H1 (cell line): Measurements from ENCODE around the gene ZFP69. TPM values are rescaled to one million over a fixed set of nuclear protein-coding genes. Genes with fewer than 3 reads are reported as not detected.
A peak's percentile ranks its signal among the peaks of the same experiment; 100 is the strongest.

ENCODE experiments used
- ASH2L ChIP-seq: fragments of 200-600, 300-600 bp; sonication (generic); IDR thresholded peaks from one replicate; pipeline ENCODE4 v1.7.1; 2017; ENCODE audit warnings: low read length
- BACH1 ChIP-seq: IDR thresholded peaks from 2 replicates; pipeline ENCODE4 v1.6.1; 2012; ENCODE audit warnings: low read length, improper control_type of control experiment
- CBX8 ChIP-seq: fragments of 300-800, 300-1000 bp; sonication (generic); IDR thresholded peaks from 2 replicates; pipeline ENCODE4 v1.7.1; 2016; ENCODE audit warnings: low read depth, low read length, borderline replicate concordance
- CTBP2 ChIP-seq: IDR thresholded peaks from 2 replicates; pipeline ENCODE4 v1.7.0; 2011; ENCODE audit warnings: borderline replicate concordance, mild to moderate bottlenecking, moderate library complexity, mixed read lengths, low read length; ENCODE audit not compliant: insufficient read depth, insufficient read length
- E2F6 ChIP-seq: IDR thresholded peaks from 2 replicates; pipeline ENCODE4 v1.6.1; 2012; ENCODE audit warnings: inconsistent platforms
- EP300 ChIP-seq, 2 experiments: IDR thresholded peaks; 1 replicate in 1 of 2; 2 replicates in 1 of 2; pipeline ENCODE4 v1.6.1; 2011 to 2012; ENCODE audit warnings: low read depth in 2 of 2, low read length in 2 of 2, mild to moderate bottlenecking in 2 of 2, borderline replicate concordance in 1 of 2, inconsistent platforms in 1 of 2, moderate library complexity in 1 of 2
- HDAC2 ChIP-seq, 2 experiments: fragments of 300-600 bp in 1 of 2; sonication (generic) in 1 of 2; IDR thresholded peaks; 2 replicates each; pipeline ENCODE4 v1.6.1; 2011 to 2012; ENCODE audit warnings: low read depth in 2 of 2, low read length in 2 of 2, mild to moderate bottlenecking in 2 of 2, moderate library complexity in 2 of 2, borderline replicate concordance in 1 of 2, inconsistent platforms in 1 of 2
- HDAC6 ChIP-seq: IDR thresholded peaks from one replicate; pipeline ENCODE4 v1.7.1; 2012; ENCODE audit warnings: low read depth, mild to moderate bottlenecking, inconsistent platforms, low read length, moderate library complexity
- JUN ChIP-seq: IDR thresholded peaks from 2 replicates; pipeline ENCODE4 v1.6.1; 2011; ENCODE audit warnings: low read depth, mild to moderate bottlenecking, improper control_type of control experiment, low read length
- KDM4A ChIP-seq: IDR thresholded peaks from one replicate; pipeline ENCODE4 v1.7.1; 2012; ENCODE audit warnings: low read depth, mild to moderate bottlenecking, moderate library complexity, low read length, inconsistent platforms; ENCODE audit not compliant: severe bottlenecking
- MAX ChIP-seq: IDR thresholded peaks from 2 replicates; pipeline ENCODE4 v1.6.1; 2012; ENCODE audit warnings: inconsistent platforms
- NRF1 ChIP-seq: IDR thresholded peaks from 2 replicates; pipeline ENCODE4 v1.6.1; 2011; ENCODE audit warnings: mild to moderate bottlenecking, low read depth, low read length, improper control_type of control experiment
- POLR2A ChIP-seq, 2 experiments: IDR thresholded peaks; 1 replicate in 1 of 2; 2 replicates in 1 of 2; pipeline ENCODE4 v1.6.1; 2011; ENCODE audit warnings: low read depth in 2 of 2, low read length in 2 of 2, mild to moderate bottlenecking in 2 of 2; ENCODE audit errors: control extremely low read depth in 1 of 2
- SIX5 ChIP-seq: IDR thresholded peaks from 2 replicates; pipeline ENCODE4 v1.6.1; 2011; ENCODE audit warnings: mild to moderate bottlenecking, low read depth, low read length
- SP1 ChIP-seq: IDR thresholded peaks from 2 replicates; pipeline ENCODE4 v1.6.1; 2011; ENCODE audit warnings: low read depth, low read length
- SP2 ChIP-seq: IDR thresholded peaks from 2 replicates; pipeline ENCODE4 v1.6.1; 2012; ENCODE audit warnings: mild to moderate bottlenecking, low read length, inconsistent platforms
- SP4 ChIP-seq: IDR thresholded peaks from 2 replicates; pipeline ENCODE4 v1.6.1; 2012; ENCODE audit warnings: low read length, inconsistent platforms
- SRF ChIP-seq: IDR thresholded peaks from 2 replicates; pipeline ENCODE4 v1.6.1; 2011; ENCODE audit warnings: mild to moderate bottlenecking, low read depth, low read length, moderate library complexity
- TAF7 ChIP-seq: optimal IDR thresholded peaks from 2 replicates; pipeline ENCODE3; 2011; ENCODE audit warnings: low read depth, mild to moderate bottlenecking, inconsistent platforms, low read length, moderate library complexity, borderline replicate concordance
- TEAD4 ChIP-seq: IDR thresholded peaks from 2 replicates; pipeline ENCODE4 v1.6.1; 2012; ENCODE audit warnings: low read depth, low read length, inconsistent platforms, mixed read lengths
- USF2 ChIP-seq: IDR thresholded peaks from 2 replicates; pipeline ENCODE4 v1.6.1; 2011; ENCODE audit warnings: low read length, improper control_type of control experiment
- ZNF274 ChIP-seq: IDR thresholded peaks from 2 replicates; pipeline ENCODE4 v1.7.0; 2012; ENCODE audit warnings: low read length, borderline replicate concordance; ENCODE audit errors: extremely low read depth
- polyA plus RNA-seq, 7 experiments: library from polyadenylated mRNA; depleted of rRNA in 3 of 7; stranded (reverse) in 5 of 7; unstranded in 2 of 7; fragments of >200 nt in 5 of 7; fragments of 200-250 nt in 2 of 7; gene quantifications; 1 replicate in 5 of 7; 2 replicates in 1 of 7; 4 replicates in 1 of 7; pipeline versions ENCODE4 v1.2.1 to v1.2.3, GENCODE V29; 2011 to 2013; ENCODE audit warnings: missing spikeins in 2 of 7, mixed read lengths in 2 of 7
- total RNA-seq: library from RNA; stranded (reverse); fragmentation: NEBNext Ultra II Directional; extraction: Animal tissue kit (Norgen Biotek cat#: 25700); gene quantifications from 2 replicates; pipeline ENCODE4 v1.2.1, GENCODE V29; 2021

ZFP69 gene
- total and polyA plus RNA-seq, 2 of the 8 experiments (the other 6 are each of a cell fraction or from before 2014, with no cell fraction given), result 1.0 to 4.3 TPM

GRCh38 chr1:40449684-40450494 lies 27.2 kb upstream of the ZFP69 start, which contains the start of gene ZFP69B (continued):
- no peak for TF ChIP-seq EP300 (IDR thresholded peaks at IDR 0.05; ENCODE audit: borderline replicate concordance in 1 of 2, low read depth in 2 of 2, low read length in 2 of 2)
- TF ChIP-seq CTBP2, result no peak
- peak; percentile 51 to 68 for TF ChIP-seq POLR2A (IDR thresholded peaks at IDR 0.05; ENCODE audit: control extremely low read depth in 1 of 2, low read depth in 2 of 2, low read length in 2 of 2)
- no peak for TF ChIP-seq ZNF274
- peak; percentile 75; the same call in 1 of the 2 replicates for TF ChIP-seq MAX
- TF ChIP-seq KDM4A, result peak; percentile 89
- TF ChIP-seq BACH1, result 0 out of 2 replicates have a peak, but pooled peaks have one; percentile 43
- TF ChIP-seq TEAD4, result no peak
- TF ChIP-seq NRF1, result peak; percentile 85
- TF ChIP-seq CBX8, result no peak
- peak; percentile 81 for TF ChIP-seq ASH2L
- TF ChIP-seq SP1, result no peak
- no peak for TF ChIP-seq HDAC2 (IDR thresholded peaks at IDR 0.05; ENCODE audit: borderline replicate concordance in 1 of 2, low read depth in 2 of 2, low read length in 2 of 2)
- TF ChIP-seq TAF7, result peak; percentile 66
- TF ChIP-seq SP4, result peak; percentile 40; the same call in 1 of the 2 replicates
- TF ChIP-seq SP2, result no peak
- peak; percentile 30; the same call in 1 of the 2 replicates for TF ChIP-seq E2F6
- TF ChIP-seq SRF, result no peak
- no peak for TF ChIP-seq JUN
- no peak for TF ChIP-seq USF2
- TF ChIP-seq SIX5, result no peak
- no peak for TF ChIP-seq HDAC6
